Measurements from ENCODE around the gene SCRG1. TPM values are rescaled to one million over a fixed set of nuclear protein-coding genes. Genes with fewer than 3 reads are reported as not detected.

SCRG1 gene
- total and polyA plus RNA-seq, 4 donors, result 19.5 to 98.4 (median 57.7) TPM

DNA sequence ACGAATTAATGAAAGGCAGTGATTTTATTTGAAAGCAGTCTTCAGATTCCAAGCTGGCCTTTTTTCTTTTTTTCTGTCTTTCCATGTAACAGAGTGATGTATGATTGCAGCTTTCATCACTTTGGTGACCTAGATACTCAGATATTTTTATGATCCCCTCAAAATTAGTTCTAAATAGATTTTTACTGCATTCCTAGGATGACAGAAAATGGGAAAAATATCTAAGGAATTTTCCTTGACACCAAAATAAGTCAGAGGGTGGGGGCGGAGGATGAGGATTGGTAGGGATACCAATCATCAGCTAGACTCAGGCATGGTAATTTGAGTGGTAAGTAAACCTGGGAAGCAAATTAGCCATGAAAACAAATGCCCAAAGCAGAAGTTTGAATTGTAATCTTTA is 52.8 kb downstream of the SCRG1 start:
- Histone ChIP-seq H3K27me3 (ENCODE audit: control insufficient read depth, insufficient read depth, low read length) (no peaks in the 10 kb centered on the region), H3K27ac (ENCODE audit: low read depth, low read length) (no peak overlapping the region), H3K4me1 (ENCODE audit: control insufficient read depth, insufficient read depth, low read length) (no peaks in the 10 kb centered on the region), H3K4me3 (ENCODE audit: low read depth, low read length) (no peak overlapping the region), H3K9me3 (ENCODE audit: control insufficient read depth, insufficient read depth, low read length) (peaks cover 1% of the 10 kb centered on the region), H3K36me3 (ENCODE audit: control insufficient read depth, insufficient read depth, low read length) (no peaks in the 10 kb centered on the region)
- no peak for DNase-seq (ENCODE audit: low read depth in 4 of 6, low spot score in 6 of 6)
- no CpG with 5 or more reads among the region's 2 CpGs for WGBS (ENCODE audit: insufficient coverage)

DNA sequence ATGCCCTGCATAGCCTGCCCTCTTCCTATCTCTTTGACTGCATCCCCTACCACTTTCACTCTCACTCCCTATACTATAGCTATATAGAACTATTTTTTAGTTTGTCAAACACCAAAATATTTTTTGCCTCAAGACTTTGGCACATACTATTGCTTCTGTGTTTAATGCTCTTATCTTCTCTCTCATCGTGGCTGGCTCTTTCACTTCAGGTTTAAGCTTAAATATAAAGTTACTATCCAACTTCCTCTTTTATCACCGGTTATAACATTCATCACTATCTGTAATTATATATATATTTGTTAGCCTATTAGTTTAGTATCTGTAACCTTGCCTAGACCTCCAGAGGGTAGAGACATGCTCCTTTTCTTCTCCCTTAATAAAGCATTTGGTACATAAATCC is 53.3 kb downstream of the SCRG1 start:
- no peaks in the 10 kb centered on the region for H3K4me1 ChIP-seq (ENCODE audit: control insufficient read depth, insufficient read depth, low read length)
- no peak overlapping the region for H3K27ac ChIP-seq (ENCODE audit: low read depth, low read length)
- no peak for DNase-seq (ENCODE audit: low read depth in 4 of 6, low spot score in 6 of 6)
- no CpG with 5 or more reads among the region's 2 CpGs for WGBS (ENCODE audit: insufficient coverage)
- H3K9me3 ChIP-seq (ENCODE audit: control insufficient read depth, insufficient read depth, low read length), result peaks cover 1% of the 10 kb centered on the region
- H3K27me3 ChIP-seq (ENCODE audit: control insufficient read depth, insufficient read depth, low read length), result no peaks in the 10 kb centered on the region
- no peak overlapping the region for H3K4me3 ChIP-seq (ENCODE audit: low read depth, low read length)
- no peaks in the 10 kb centered on the region for H3K36me3 ChIP-seq (ENCODE audit: control insufficient read depth, insufficient read depth, low read length)

DNA sequence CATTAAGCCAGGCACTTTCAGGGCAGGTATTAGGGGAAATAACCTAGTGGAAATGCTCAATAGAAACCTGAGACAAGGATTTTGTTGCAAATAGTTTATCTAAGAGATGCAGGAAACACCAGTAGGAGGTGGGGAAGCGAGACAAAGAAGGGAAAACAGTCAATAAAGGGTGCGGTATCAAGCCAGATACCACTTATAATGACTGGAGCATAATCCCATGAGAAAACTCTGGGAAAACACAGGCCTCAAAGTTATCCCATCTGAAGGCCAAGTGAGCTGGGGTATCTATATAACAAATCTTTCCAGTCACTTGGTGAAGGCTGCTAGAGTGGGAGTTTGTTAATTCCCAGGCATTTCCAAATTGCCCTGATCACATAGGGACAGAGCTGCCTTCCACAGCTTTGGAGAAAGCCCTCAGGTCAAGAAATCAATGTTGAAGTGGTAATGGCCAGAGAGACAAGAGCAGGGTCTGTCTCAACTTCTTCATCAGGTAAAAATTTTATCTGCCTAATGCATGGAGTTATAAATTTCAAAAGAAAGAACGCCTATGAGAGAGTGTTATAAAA is 55.0 kb downstream of the SCRG1 start:
- Histone ChIP-seq H3K4me3 (ENCODE audit: low read depth, low read length) (no peak overlapping the region), H3K9me3 (ENCODE audit: control insufficient read depth, insufficient read depth, low read length) (peaks cover 1% of the 10 kb centered on the region), H3K27ac (ENCODE audit: low read depth, low read length) (no peak overlapping the region), H3K4me1 (ENCODE audit: control insufficient read depth, insufficient read depth, low read length) (no peaks in the 10 kb centered on the region), H3K27me3 (ENCODE audit: control insufficient read depth, insufficient read depth, low read length) (no peaks in the 10 kb centered on the region), H3K36me3 (ENCODE audit: control insufficient read depth, insufficient read depth, low read length) (no peaks in the 10 kb centered on the region)
- 75% methylated on average over 2 of the region's 3 CpGs for WGBS (ENCODE audit: insufficient coverage)
- no peak for DNase-seq (ENCODE audit: low read depth in 4 of 6, low spot score in 6 of 6)

GRCh38 chr4:173337463-173337862 is 61.5 kb downstream of the SCRG1 start:
- H3K27ac ChIP-seq (ENCODE audit: low read depth, low read length), result no peak overlapping the region
- H3K9me3 ChIP-seq (ENCODE audit: control insufficient read depth, insufficient read depth, low read length), result no peaks in the 10 kb centered on the region
- no CpG with 5 or more reads among the region's 2 CpGs for WGBS (ENCODE audit: insufficient coverage)
- peaks cover 4% of the 10 kb centered on the region for H3K4me1 ChIP-seq (ENCODE audit: control insufficient read depth, insufficient read depth, low read length)
- DNase-seq (ENCODE audit: low read depth in 4 of 6, low spot score in 6 of 6), result no peak
- H3K27me3 ChIP-seq (ENCODE audit: control insufficient read depth, insufficient read depth, low read length), result no peaks in the 10 kb centered on the region
- H3K4me3 ChIP-seq (ENCODE audit: low read depth, low read length), result no peak overlapping the region
- no peaks in the 10 kb centered on the region for H3K36me3 ChIP-seq (ENCODE audit: control insufficient read depth, insufficient read depth, low read length)

DNA sequence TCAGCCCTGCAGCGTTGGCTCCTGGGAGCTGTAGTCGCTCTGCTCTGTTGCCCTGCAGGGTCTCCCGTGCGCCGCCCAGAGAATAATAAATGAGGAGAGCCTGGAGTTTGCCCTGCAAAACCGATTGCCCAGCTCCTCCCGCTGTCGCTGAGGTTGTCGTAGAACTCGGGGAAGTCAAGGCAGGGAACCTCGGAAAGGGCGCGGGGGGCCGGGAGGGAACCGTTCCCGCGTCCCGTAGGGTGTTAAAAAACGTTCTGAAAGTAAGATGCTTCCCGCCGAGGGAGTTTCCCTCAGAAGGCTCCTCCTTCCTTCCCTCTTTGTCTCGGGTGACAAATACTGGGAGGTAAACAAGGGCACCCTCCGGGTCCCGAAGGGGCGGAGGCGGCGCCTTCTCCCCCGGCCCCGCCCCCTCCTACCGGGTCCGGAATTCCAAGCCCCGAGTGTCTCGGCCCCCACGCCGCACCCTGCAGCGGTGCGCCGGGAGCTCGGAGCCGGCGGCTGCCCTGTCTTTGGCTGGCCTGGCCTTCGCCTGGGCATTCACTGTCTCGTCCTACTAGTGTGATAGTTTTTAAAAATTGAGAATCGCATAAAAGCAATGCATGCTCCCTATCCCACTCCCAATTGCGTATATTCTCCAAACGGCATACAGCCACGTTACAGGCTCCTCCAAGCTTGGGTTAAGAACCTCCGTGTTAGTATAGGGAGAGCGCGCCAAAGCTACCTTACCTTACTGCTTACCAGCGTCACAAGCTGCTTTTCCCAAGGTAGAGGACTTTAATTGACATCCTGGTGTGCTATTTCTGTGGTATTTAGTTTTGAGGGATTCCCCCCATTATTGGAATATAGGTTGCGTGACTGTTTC is 63.8 kb downstream of the SCRG1 start:
- no peaks in the 10 kb centered on the region for H3K27me3 ChIP-seq (ENCODE audit: control insufficient read depth, insufficient read depth, low read length)
- peak; percentile 24 to 89 (median 52) for DNase-seq (ENCODE audit: low read depth in 4 of 6, low spot score in 6 of 6)
- no peaks in the 10 kb centered on the region for H3K36me3 ChIP-seq (ENCODE audit: control insufficient read depth, insufficient read depth, low read length)
- WGBS (ENCODE audit: insufficient coverage), result under 1% methylated on average over 33 of the region's 52 CpGs
- peak overlapping the region; percentile 98 for H3K27ac ChIP-seq (ENCODE audit: low read depth, low read length)
- no peaks in the 10 kb centered on the region for H3K9me3 ChIP-seq (ENCODE audit: control insufficient read depth, insufficient read depth, low read length)
- peaks cover 4% of the 10 kb centered on the region for H3K4me1 ChIP-seq (ENCODE audit: control insufficient read depth, insufficient read depth, low read length)
- peak overlapping the region; percentile 100 for H3K4me3 ChIP-seq (ENCODE audit: low read depth, low read length)

Small RNA genes lying within 50 kb of the gene (small RNA-seq; reads per million reads assigned to genes)
- gene RNU6-1096P (ENCODE audit: low replicate concordance), result not detected

Other genes starting within 250 kb of the SCRG1 start
- 10 to 100 TPM; 21.6 to 39.3 TPM for gene GALNT7, start 230.3 kb downstream of the SCRG1 start, total RNA-seq
- 10 to 100 TPM; 21.4 to 24.8 TPM for gene GALNT7, start 230.3 kb downstream of the SCRG1 start, polyA plus RNA-seq (ENCODE audit: insufficient read length in 2 of 2)
- 100 to 1,000 TPM in 1 of 2 donors, 10 to 100 TPM in 1; 52.3 to 104 TPM for gene HMGB2, start 64.8 kb downstream of the SCRG1 start, total RNA-seq
- 100 to 1,000 TPM; 123 to 132 TPM for gene HMGB2, start 64.8 kb downstream of the SCRG1 start, polyA plus RNA-seq (ENCODE audit: insufficient read length in 2 of 2)
- 10 to 100 TPM; 19.2 to 29.0 TPM for gene SAP30, start 28.2 kb downstream of the SCRG1 start, total RNA-seq
- 10 to 100 TPM; 25.9 to 28.7 TPM for gene SAP30, start 28.2 kb downstream of the SCRG1 start, polyA plus RNA-seq (ENCODE audit: insufficient read length in 2 of 2)
- under 1 TPM in 1 of 2 donors, not detected in 1; 0.20 TPM for gene HAND2, start 131.1 kb upstream of the SCRG1 start, total RNA-seq
- under 1 TPM in 1 of 2 donors, not detected in 1; 0.21 TPM for gene HAND2, start 131.1 kb upstream of the SCRG1 start, polyA plus RNA-seq (ENCODE audit: insufficient read length in 2 of 2)